ENCODE data around the gene LYPD8. TPM values are rescaled to one million over a fixed set of nuclear protein-coding genes. Genes with fewer than 3 reads are reported as not detected.
"Not testable (repeated sequence)": the region's sequence is repeated elsewhere in the genome, so short reads cannot be mapped to it uniquely, and the experiment has no call there.

LYPD8 gene, protein sequence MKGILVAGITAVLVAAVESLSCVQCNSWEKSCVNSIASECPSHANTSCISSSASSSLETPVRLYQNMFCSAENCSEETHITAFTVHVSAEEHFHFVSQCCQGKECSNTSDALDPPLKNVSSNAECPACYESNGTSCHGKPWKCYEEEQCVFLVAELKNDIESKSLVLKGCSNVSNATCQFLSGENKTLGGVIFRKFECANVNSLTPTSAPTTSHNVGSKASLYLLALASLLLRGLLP
- total RNA-seq, result not detected in 2 replicates
- long read RNA-seq, result 0 reads

DNA sequence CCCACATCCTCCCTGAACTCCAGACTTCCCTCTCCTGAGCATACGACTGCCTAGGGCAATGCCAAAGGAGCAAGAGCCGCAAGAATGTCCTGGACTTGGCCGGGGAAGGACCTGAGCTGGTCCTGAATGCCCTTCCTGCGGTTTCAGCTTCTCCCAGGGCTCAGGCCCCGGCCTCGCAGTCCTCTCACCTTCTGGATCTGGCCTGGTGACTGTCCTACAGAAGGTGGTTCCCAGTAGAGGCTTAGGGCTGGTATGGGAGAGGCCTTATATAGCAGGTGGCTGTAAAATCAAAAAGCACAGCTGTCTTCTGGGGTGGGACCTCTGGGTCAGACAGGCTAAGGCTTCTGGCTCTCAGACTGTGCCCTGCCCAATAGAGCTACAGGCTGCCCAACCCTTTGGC is at the start of gene LYPD8:
LYPD8 (minus strand) TSS at position 243 of the 400 bp plus-strand sequence. CDS start 4,678 bp downstream, outside the sequence.
- Mint-ChIP-seq H3K9me3 (ENCODE audit: low read depth) (peaks cover 42% of the 10 kb centered on the region), H3K4me3 (ENCODE audit: low read depth) (no peak within 1 kb of the TSS), H3K4me1 (ENCODE audit: low read depth) (no peaks in the 10 kb centered on the region), H3K27me3 (no peaks in the 10 kb centered on the region), H3K36me3 (ENCODE audit: insufficient read depth) (no peaks in the 10 kb centered on the region), H3K27ac (no peak within 1 kb of the TSS)
- TF ChIP-seq, protein P1, sequence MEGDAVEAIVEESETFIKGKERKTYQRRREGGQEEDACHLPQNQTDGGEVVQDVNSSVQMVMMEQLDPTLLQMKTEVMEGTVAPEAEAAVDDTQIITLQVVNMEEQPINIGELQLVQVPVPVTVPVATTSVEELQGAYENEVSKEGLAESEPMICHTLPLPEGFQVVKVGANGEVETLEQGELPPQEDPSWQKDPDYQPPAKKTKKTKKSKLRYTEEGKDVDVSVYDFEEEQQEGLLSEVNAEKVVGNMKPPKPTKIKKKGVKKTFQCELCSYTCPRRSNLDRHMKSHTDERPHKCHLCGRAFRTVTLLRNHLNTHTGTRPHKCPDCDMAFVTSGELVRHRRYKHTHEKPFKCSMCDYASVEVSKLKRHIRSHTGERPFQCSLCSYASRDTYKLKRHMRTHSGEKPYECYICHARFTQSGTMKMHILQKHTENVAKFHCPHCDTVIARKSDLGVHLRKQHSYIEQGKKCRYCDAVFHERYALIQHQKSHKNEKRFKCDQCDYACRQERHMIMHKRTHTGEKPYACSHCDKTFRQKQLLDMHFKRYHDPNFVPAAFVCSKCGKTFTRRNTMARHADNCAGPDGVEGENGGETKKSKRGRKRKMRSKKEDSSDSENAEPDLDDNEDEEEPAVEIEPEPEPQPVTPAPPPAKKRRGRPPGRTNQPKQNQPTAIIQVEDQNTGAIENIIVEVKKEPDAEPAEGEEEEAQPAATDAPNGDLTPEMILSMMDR (IDR thresholded peaks at IDR 0.05; ENCODE audit: unreplicated experiment), result no peak
- DNase-seq (ENCODE audit: low spot score, unreplicated experiment), result no peak

DNA sequence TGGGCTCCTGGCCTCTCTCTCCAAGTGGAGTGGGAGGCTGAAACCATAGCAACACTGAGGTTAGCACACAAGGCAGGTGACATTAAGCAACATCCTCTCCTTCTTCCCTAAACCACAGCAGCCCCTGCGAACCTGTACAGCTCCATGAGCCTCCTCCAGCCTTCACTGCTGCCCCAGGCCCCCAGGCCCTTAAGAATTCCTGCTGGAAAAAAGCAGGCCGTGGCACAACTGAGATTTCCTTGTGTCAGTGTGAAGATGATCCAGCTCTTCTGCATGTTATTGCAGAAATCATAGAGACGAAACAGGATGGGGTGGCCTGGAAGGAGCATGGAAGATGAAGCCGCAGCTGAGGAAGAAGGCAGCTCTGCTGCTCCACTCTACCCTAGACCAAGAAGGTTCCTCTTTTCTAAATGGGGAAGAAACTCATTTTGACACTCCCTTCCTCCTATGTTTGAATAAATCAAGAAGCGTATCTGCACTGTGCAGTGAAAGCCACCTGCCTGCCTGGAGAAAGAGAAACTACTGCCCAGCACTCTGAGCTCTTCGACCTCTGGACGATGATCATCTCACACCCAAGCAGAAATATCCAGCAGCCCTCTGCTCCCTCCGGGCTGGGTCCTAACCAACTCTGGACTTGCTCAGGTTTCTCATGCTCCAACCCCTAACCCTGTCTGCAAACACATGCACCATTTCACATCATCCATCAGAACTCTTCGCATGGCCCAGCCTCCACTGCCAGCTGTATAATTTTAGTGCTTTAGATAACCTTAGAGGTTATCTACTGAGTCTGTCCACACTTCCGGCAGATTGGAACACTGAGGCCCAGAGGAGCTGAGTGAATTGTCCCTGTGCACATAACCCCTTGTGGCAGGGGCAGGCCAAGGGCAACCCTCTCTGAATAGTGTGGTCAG is 49.5 kb upstream of the LYPD8 start:
- H3K27ac Mint-ChIP-seq, result peak overlapping the region; percentile 7
- no peaks in the 10 kb centered on the region for H3K27me3 Mint-ChIP-seq
- H3K36me3 Mint-ChIP-seq (ENCODE audit: insufficient read depth), result no peaks in the 10 kb centered on the region
- H3K9me3 Mint-ChIP-seq (ENCODE audit: low read depth), result peaks cover 20% of the 10 kb centered on the region
- H3K4me3 Mint-ChIP-seq (ENCODE audit: low read depth), result no peak overlapping the region
- H3K4me1 Mint-ChIP-seq (ENCODE audit: low read depth), result peaks cover 12% of the 10 kb centered on the region
- TF ChIP-seq, protein P1 (IDR thresholded peaks at IDR 0.05; ENCODE audit: unreplicated experiment), result no peak
- DNase-seq (ENCODE audit: low spot score, unreplicated experiment), result no peak

DNA sequence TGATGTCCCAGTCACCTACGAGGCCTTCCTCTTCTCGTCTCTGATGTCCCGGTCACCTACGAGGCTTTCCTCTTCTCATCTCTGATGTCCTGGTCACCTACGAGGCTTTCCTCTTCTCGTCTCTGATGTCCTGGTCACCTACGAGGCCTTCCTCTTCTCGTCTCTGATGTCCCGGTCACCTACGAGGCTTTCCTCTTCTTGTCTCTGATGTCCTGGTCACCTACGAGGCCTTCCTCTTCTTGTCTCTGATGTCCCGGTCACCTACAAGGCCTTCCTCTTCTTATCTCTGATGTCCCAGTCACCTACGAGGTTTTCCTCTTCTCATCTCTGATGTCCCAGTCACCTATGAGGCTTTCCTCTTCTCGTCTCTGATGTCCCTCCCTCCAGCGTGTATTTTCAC is 47.9 kb upstream of the LYPD8 start:
- H3K4me1 Mint-ChIP-seq (ENCODE audit: low read depth), result peaks cover 12% of the 10 kb centered on the region
- H3K36me3 Mint-ChIP-seq (ENCODE audit: insufficient read depth); H3K4me3 Mint-ChIP-seq (ENCODE audit: low read depth); H3K27ac Mint-ChIP-seq; H3K27me3 Mint-ChIP-seq; DNase-seq (ENCODE audit: low spot score, unreplicated experiment): not testable (repeated sequence)
- H3K9me3 Mint-ChIP-seq (ENCODE audit: low read depth), result peaks cover 26% of the 10 kb centered on the region

DNA sequence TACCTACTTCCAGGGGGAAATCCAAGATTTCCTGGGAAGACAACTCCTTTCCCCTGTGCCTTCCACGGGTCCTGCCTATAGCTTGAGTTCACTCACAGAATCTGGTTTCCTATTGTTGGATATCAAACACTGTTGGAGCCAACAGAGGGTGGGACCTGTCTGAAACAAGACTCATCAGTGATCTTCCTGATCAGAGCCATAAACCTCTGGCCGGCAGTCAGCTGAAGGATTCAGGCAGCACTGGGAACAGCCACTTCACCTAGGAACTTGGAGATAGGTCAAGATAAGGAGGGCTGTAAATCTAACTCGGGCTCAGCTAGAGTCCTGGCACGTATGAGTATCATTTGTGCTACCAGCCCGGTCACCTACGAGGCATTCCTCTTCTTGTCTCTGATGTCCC is 46.9 kb upstream of the LYPD8 start:
- H3K36me3 Mint-ChIP-seq (ENCODE audit: insufficient read depth), result no peaks in the 10 kb centered on the region
- H3K9me3 Mint-ChIP-seq (ENCODE audit: low read depth), result peaks cover 32% of the 10 kb centered on the region
- no peaks in the 10 kb centered on the region for H3K27me3 Mint-ChIP-seq
- H3K4me1 Mint-ChIP-seq (ENCODE audit: low read depth), result peaks cover 12% of the 10 kb centered on the region
- TF ChIP-seq, protein P1 (IDR thresholded peaks at IDR 0.05; ENCODE audit: unreplicated experiment), result no peak
- H3K4me3 Mint-ChIP-seq (ENCODE audit: low read depth), result no peak overlapping the region
- H3K27ac Mint-ChIP-seq, result no peak overlapping the region
- DNase-seq (ENCODE audit: low spot score, unreplicated experiment), result no peak

DNA sequence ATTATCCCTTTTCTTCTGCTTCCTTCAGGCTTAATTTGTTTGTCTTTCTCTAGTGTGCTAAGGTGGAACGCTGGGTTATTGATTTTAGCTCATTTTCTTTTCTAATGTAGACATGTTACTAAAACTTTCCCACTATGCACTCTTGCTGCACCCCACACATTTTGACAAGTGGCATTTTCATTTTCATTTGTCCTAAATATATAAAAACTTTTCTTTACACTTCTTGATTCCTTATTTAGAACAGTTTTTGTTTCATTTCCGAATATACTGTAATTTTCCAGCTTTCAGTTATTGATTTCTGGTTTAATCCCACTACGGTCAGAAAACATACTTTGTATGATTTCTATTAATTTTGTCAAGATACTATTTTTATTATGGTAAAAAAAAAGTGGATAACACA is 44.9 kb upstream of the LYPD8 start:
- DNase-seq (ENCODE audit: low spot score, unreplicated experiment), result no peak
- Mint-ChIP-seq H3K9me3 (ENCODE audit: low read depth) (peaks cover 43% of the 10 kb centered on the region), H3K36me3 (ENCODE audit: insufficient read depth) (no peaks in the 10 kb centered on the region), H3K4me1 (ENCODE audit: low read depth) (peaks cover 11% of the 10 kb centered on the region), H3K27ac (no peak overlapping the region), H3K27me3 (no peaks in the 10 kb centered on the region), H3K4me3 (ENCODE audit: low read depth) (no peak overlapping the region)
- TF ChIP-seq, protein P1 (IDR thresholded peaks at IDR 0.05; ENCODE audit: unreplicated experiment), result no peak

Data from progenitor cell of endocrine pancreas (in vitro differentiated cells).